ENCODE results near the gene CLUH. TPM values are rescaled to one million over a fixed set of nuclear protein-coding genes. Genes with fewer than 3 reads are reported as not detected.

Gene CLUH
- polyA plus RNA-seq, 1 donor (not counting 4 experiments of a cell fraction or from before 2014, with no cell fraction given): 24.0 TPM

GRCh38 chr17:2701996-2702741, 9.4 kb downstream of the CLUH start:
- FAIRE-seq (no peak), DNase-seq (ENCODE audit: low read depth, low spot score) (no peak)
- no peak overlapping the region for H3K9ac ChIP-seq (ENCODE audit: control insufficient read depth, extremely low read depth, insufficient read depth, low read length)
- H3K9me1 ChIP-seq (ENCODE audit: control insufficient read depth, extremely low read depth, insufficient read depth, low read length): peaks cover 2% of the 10 kb centered on the region
- H3K4me2 ChIP-seq (ENCODE audit: control insufficient read depth, extremely low read depth, insufficient read depth, low read depth, low read length): no peak overlapping the region
- H3K27me3 ChIP-seq (ENCODE audit: control insufficient read depth, extremely low read depth, insufficient read depth, low read length): no peaks in the 10 kb centered on the region
- H2AFZ ChIP-seq (ENCODE audit: control insufficient read depth, low read length): no peak overlapping the region
- H3K36me3 ChIP-seq (ENCODE audit: control insufficient read depth in 2 of 2, extremely low read depth in 1 of 2, insufficient read depth in 2 of 2, low read length in 2 of 2): peaks cover 28 to 30% of the 10 kb centered on the region in 2 experiments
- no peaks in the 10 kb centered on the region for H3K9me3 ChIP-seq (ENCODE audit: control insufficient read depth, low read depth, low read length)
- no peak overlapping the region for H3K4me3 ChIP-seq (ENCODE audit: control insufficient read depth in 2 of 3, extremely low read depth in 1 of 3, insufficient read depth in 2 of 3, low read depth in 1 of 3, low read length in 3 of 3)
- H4K20me1 ChIP-seq (ENCODE audit: control insufficient read depth, extremely low read depth, insufficient read depth, low read length): peaks cover 29% of the 10 kb centered on the region
- H3K79me2 ChIP-seq (ENCODE audit: control insufficient read depth, insufficient read depth, low read length): peaks cover 42% of the 10 kb centered on the region
- TF ChIP-seq EZH2 (IDR thresholded peaks at IDR 0.05; ENCODE audit: low read length) (no peak), CTCF (optimal IDR thresholded peaks at IDR 0.05 in 1 of 3, IDR thresholded peaks at IDR 0.05 in 1 of 3, conservative IDR thresholded peaks at IDR 0.05 in 1 of 3; ENCODE audit: extremely low read depth in 1 of 3, insufficient read depth in 2 of 3, low read length in 3 of 3) (no peak)
- peaks cover 1% of the 10 kb centered on the region for H3K4me1 ChIP-seq (ENCODE audit: control insufficient read depth, extremely low read depth, insufficient read depth, low read length)
- dilution Hi-C loops (cut with MboI; ENCODE audit: extremely low pct_ligation_motif_present, low sequenced_read_pairs): no loop called here
- no peak overlapping the region for H3K27ac ChIP-seq (ENCODE audit: control insufficient read depth, insufficient read depth, low read length)

GRCh38 chr17:2701161-2701995, 10.2 kb downstream of the CLUH start:
- Histone ChIP-seq H3K4me1 (ENCODE audit: control insufficient read depth, extremely low read depth, insufficient read depth, low read length) (no peaks in the 10 kb centered on the region), H3K9me3 (ENCODE audit: control insufficient read depth, low read depth, low read length) (no peaks in the 10 kb centered on the region), H3K27ac (ENCODE audit: control insufficient read depth, insufficient read depth, low read length) (no peak overlapping the region), H4K20me1 (ENCODE audit: control insufficient read depth, extremely low read depth, insufficient read depth, low read length) (peaks cover 24% of the 10 kb centered on the region), H3K36me3 (ENCODE audit: control insufficient read depth in 2 of 2, extremely low read depth in 1 of 2, insufficient read depth in 2 of 2, low read length in 2 of 2) (peaks cover 27 to 32% of the 10 kb centered on the region in 2 experiments), H3K79me2 (ENCODE audit: control insufficient read depth, insufficient read depth, low read length) (peaks cover 34% of the 10 kb centered on the region), H3K9ac (ENCODE audit: control insufficient read depth, extremely low read depth, insufficient read depth, low read length) (no peak overlapping the region), H3K4me3 (ENCODE audit: control insufficient read depth in 2 of 3, extremely low read depth in 1 of 3, insufficient read depth in 2 of 3, low read depth in 1 of 3, low read length in 3 of 3) (no peak overlapping the region), H3K9me1 (ENCODE audit: control insufficient read depth, extremely low read depth, insufficient read depth, low read length) (no peaks in the 10 kb centered on the region), H3K4me2 (ENCODE audit: control insufficient read depth, extremely low read depth, insufficient read depth, low read depth, low read length) (no peak overlapping the region), H2AFZ (ENCODE audit: control insufficient read depth, low read length) (no peak overlapping the region), H3K27me3 (ENCODE audit: control insufficient read depth, extremely low read depth, insufficient read depth, low read length) (no peaks in the 10 kb centered on the region)
- dilution Hi-C loops (cut with MboI; ENCODE audit: extremely low pct_ligation_motif_present, low sequenced_read_pairs): no loop called here
- DNase-seq (ENCODE audit: low read depth, low spot score): no peak
- TF ChIP-seq CTCF (optimal IDR thresholded peaks at IDR 0.05 in 1 of 3, IDR thresholded peaks at IDR 0.05 in 1 of 3, conservative IDR thresholded peaks at IDR 0.05 in 1 of 3; ENCODE audit: extremely low read depth in 1 of 3, insufficient read depth in 2 of 3, low read length in 3 of 3) (no peak), EZH2 (IDR thresholded peaks at IDR 0.05; ENCODE audit: low read length) (no peak)
- FAIRE-seq: no peak

Measured in keratinocyte (primary cell).